Forelimb muscle (tissue), 1 donor: ENCODE results near the gene KCNH1. TPM values are rescaled to one million over a fixed set of nuclear protein-coding genes. Genes with fewer than 3 reads are reported as not detected.
A peak's percentile ranks its signal among the peaks of the same experiment; 100 is the strongest.

Experiments used
- DNase-seq: peaks from one replicate; pipeline ENCODE4 v3.0.0-alpha.2; 2013; ENCODE audit warnings: low read depth
- polyA plus RNA-seq: library from polyadenylated mRNA; unstranded; fragments of 120-200 nt; gene quantifications from one replicate; pipeline ENCODE4 v1.2.1, GENCODE V29; 2013; ENCODE audit not compliant: insufficient read length

The KCNH1 gene
- polyA plus RNA-seq, 1 donor, result 0.13 TPM

DNA sequence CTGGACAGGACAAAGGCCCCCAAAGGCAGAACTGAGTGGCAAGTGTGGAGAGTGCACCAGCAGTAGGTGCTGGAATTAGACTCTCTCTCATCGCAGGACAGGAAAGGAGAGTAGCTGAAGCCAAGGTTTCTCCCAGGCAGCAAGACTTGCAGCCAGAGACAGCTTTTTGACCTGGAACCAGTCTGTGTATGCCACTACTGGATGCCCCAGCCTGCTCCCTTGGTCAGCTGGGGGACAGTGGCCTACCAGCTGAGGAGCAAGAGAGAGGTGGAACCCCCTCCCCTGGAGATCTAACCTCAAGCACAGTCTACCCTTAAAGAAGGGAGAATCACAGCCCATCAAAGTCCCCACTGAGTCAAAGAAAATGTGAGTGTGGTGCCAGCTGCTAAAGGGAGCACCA lies 375.7 kb downstream of the KCNH1 start:
- DNase-seq, result no peak

DNA sequence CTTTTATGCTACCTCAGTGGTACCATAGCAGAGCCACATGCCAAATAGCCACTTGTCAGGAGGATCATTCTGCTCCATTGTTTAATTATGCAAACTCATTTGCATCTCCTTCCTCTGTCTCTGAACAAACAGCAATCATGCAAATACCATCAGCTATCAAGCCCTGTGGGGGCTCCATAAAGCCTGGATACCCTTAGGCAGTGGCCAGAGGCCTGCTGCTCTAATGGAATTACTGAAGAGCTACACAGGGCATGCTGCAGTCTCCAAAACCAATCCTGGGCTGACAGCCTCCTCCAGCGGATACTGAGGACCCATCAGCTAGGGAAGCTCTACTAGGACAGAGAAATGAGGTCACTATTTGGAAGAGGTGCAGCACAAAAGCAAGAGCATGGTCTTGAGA lies 376.3 kb downstream of the KCNH1 start:
- no peak for DNase-seq

DNA sequence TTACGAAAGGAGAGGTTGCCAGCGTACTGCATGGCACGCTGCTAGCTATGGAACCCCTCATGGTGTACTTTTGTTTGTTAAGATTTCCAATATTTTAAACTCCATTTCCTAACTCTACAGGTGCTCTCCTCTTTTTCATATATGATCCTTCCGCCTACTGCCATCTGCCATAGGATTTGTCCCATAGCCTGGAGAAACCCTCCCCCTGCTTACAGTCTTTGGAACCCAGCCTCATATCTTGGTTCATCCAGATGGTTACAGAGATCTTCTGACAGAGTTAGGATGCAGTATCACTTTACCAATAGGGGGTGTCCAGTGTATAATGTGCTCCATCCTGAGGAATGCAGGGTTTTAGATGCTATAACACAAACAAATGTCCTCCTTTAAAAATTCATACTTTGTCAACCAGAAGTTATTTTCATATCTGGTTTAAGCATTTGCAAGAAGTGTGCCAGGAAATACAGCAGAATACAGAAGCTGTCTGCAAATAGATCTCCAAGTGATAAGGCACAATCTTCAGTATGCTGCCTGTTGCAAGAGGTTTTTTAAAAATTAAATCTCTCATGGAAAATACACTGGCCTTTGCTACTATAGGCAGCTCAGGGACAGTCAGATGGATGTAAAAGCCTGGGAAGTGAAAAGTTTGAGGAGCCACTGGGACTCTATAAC lies 377.8 kb downstream of the KCNH1 start:
- DNase-seq, result no peak

DNA sequence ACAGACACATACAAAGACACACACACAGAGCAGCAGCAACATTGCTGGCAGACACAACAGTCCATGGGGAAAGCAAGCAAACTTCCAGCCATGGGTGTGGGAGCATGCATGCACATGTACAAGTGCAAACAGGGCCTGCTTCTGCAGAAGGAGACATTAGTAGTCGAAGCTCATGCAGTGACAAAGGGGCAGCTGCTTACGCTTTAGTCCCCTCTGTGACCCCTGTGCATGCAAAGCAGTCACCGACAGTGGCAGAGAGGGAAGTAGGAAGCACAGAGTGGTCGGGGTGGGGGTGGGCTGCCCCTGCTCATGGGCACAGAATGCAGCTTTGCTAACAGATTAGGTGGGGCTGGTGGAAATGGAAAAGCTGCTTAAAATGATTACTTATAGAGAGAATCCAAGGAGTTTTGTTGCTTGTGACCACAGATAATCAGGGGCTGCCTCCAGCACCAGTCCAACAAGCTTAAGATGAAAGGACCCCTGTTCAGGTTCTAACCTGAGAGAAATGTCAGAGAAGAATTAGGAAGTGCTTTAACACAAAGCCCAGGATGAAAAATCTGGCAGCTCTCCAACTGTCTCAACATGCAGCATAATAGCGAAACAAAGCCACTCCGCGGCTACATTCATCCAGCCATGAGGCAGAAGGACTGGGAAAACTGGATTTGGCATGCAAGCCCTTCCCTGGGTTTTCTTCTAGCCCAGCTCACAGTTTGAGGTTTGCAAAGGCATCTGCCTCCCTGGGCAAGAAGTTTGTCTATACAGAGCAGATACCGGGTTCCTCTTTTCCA lies 378.9 kb downstream of the KCNH1 start:
- DNase-seq, result no peak

DNA sequence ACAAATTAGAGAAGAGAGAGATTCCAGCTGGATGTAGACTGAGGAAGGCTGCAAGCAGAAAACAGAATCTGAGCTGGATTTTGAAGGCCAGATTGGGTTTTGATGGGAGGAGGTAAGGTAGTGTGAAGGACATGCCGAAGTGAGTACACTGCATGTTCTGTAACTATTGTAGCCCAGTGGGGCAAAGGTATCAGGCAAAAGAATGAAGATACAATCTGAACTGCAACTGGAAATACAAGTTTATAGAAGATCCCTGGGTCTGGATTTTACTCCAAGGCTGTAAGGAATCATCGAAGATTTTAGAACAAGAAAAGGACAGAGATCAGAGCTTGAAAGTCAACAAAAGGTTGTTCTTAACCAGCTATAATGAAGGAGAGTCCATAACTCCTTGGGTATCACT lies 382.0 kb downstream of the KCNH1 start:
- DNase-seq, result no peak

DNA sequence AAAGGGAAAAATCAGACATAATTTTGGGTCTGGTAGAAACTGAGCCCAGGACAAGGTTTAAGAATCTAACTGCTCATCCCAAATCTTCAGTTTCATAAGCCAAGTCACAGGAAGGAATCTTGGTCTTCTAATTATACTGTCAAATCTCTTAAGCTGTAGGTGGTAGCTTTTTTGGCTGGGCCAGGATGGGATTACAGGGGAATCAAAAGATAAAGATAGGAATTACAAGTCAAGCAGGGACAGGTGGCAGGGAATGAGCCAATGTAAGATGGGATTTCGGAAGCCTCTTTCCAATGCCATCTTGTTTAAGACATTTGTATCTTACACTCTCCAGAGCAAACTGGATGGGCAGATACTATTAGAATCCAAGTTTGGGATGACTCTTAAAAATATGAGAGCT lies 383.5 kb downstream of the KCNH1 start:
- DNase-seq, result no peak

DNA sequence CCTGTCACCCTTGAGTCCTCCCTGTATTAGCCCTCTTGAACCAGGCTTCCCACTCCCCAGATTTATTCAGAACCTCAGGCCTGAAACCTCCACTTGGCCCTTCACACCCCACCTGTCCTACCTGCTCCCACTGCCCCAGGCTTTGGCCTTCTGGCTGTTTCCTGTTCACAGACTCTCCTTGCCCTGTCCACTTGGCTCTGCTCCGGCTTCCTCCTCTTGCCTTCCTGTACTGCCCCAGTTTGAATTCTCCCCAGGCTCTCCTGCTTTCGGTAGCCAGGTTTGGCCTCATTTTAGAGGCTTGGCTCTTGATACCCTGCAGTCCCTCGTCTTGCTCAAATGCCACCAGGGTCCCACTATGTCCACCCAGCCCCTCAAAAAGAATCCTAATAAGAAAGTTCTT lies 385.2 kb downstream of the KCNH1 start:
- DNase-seq, result no peak

DNA sequence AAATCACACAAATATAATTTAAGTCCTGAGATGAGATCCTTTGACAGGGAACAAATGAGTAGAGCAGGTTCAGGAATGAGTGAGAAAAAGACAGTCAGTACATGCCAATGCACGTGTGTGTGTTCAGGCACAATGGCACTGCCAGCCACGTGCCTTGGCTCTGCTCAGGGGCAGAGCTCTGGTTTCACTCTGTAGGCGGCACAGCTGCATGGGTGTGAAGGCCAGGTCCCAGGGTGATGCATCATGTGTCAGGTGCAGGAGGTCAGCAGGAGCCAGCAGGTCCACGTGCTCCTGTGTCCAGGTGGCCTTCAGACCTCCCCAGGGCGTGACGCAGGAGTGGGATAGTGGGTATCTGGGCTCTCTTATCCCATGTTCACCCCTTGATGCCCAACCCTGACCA lies 386.1 kb downstream of the KCNH1 start:
- no peak for DNase-seq

DNA sequence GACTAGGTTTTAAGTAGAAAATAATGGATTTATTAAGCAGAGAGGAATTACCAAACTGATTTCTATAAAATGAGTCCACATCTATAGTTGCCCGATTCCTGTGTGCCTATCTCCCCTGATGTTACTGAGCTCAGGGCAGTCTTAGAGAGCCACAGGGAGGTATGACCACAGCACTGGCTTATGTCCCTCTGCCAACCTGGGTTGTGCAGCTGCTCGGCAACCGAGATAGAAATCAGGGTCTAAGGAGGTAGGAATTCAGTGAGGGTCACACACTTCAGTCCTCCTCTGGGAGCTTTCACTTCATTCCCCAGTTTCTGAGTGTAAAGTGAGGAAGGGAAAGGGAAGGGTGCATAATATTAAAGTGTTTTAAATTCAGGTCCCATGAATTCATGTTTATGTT lies 386.8 kb downstream of the KCNH1 start:
- no peak for DNase-seq

DNA sequence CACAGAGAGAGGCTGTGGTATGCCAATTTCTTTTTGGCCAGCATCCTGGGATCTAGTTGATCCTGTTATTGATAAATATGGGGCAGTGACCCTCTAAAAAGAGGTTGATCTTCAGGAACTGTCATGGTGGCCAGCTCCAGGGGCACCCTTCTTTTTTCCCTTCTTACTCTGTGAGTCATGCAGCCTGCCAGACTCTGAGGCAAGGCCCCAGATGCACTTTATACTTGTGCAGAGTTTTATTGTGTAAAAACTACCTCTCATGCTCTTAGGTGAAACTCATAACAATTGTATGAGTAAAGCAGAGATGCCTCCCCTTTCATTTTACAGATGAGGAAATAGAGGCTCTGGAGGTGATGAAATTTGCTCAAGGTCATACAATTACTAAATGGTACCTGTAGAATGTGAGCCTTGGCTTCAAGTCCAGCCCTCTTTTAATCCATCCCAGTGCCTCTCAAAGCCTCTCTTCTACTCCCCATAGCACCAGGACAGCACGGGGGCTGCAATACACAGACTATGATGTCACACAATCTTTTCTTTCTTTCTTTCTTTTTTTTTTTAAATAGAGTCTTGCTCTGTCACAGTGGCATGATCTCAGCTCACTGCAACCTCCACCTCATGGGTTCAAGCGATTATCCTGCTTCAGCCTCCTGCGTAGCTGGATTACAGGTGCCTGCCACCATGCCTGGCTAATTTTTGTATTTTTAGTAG lies 387.8 kb downstream of the KCNH1 start:
- no peak for DNase-seq

DNA sequence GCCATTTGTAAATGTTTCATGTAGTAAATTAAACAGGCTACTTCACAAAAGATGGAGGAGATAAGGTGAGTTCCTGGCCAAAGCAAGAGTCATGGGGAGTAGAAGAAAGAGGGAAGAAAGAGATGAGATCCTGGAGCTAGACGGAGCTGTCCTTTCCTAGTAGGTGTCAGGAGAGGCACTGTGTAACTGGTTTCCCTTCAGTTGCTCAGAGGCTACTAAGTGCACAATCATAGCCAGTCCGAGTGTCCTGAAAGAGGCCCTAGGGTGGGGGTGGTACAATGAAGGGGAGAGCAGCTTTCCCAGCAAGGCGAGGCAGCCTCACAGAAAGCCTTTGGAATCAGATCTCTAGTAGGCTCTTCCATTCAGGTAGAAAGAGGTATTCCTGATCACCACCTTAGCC lies 390.9 kb downstream of the KCNH1 start:
- DNase-seq, result no peak

DNA sequence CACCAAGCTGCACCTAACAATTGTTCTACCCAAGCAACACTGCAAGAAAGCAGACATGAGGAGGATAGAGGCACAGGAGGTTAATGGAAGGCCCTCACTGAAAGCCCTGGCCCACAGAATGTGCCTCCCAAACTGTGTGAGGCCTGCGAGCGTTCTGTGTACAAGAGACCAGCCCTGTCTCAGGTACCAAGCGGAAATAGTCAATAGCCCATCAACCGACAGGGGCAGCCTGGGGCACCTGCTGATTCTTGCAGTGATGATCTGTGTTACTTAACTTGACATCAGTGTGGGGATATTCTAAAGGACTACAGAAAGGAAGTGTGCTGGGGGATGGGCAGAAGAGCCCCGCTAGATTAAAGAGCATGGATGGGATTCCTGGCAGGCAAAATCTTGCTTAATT lies 392.4 kb downstream of the KCNH1 start:
- no peak for DNase-seq

DNA sequence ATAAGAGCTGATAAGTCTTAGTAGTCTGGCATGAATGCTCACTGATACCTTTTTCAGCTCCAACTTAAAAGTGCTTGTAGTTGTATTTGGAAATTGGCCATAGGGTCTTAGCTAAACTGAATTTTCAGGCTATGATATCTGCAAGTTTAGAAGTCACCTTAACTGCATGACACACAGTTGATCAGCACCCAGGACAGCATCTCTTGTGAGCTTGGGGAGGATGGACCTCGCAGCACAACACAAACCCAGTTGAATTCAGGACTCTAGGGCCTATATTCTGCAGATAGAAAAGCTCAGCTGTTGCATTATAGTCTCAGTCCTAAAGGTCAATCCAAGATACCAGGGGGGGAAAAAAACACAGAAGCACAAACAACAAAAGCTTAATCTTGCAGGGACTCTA lies 394.3 kb downstream of the KCNH1 start:
- DNase-seq, result no peak

DNA sequence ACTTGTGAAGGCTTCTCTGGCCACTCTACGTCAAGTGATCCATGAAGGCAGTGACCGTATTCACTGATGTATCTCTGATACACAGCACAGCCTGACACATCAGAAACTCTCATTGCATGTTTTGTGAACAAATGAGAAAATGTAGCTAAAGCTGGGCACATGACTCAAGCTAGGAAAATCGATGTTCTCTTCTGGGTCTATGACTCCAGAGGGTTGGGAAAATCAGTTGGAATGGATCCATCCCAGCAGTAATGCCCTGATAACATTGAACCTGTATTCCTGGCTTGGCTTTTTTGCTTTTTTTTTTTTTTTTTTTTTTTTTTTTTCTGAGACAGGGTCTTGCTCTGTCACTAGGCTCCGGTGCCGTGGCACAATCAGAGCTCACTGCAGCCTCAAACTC lies 395.7 kb downstream of the KCNH1 start:
- DNase-seq, result no peak

DNA sequence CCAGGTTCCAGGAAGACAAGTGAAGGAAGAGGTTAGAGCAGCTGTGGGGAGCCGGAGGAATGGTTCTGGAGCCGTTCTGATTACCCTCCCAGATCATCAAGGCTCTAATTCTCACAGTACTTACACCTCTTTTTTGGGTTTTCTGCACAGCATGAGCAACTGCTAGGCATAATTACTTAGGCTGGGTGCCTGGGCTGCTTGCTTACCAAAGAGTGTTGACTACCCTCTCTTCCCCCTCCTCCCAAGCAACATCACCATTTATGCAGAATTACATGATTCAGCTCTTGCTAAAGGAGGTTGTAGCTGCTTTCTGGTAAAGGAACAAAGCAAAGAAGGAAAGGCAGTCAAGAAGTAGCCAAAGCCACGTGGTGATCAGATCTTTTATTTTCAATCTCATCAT lies 397.2 kb downstream of the KCNH1 start:
- DNase-seq, result no peak

DNA sequence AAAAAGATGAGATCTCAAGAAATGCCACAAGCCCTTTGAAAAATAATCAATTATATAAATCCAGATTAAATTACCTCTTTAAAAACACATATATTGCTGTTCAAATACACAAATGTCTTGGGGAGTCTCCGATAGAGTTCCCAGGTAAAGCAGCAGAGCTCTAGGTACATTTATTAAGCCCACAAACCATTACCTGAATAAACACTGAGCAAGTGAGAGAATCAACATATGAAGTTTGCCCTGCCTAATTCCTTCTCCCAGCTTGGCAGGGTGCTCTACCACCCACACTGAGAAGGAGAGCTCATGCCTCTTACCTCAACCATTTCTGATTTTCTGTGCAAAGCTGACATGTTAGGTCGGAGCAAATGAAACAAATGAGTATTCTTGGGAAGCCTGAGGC lies 402.4 kb downstream of the KCNH1 start:
- DNase-seq, result no peak

DNA sequence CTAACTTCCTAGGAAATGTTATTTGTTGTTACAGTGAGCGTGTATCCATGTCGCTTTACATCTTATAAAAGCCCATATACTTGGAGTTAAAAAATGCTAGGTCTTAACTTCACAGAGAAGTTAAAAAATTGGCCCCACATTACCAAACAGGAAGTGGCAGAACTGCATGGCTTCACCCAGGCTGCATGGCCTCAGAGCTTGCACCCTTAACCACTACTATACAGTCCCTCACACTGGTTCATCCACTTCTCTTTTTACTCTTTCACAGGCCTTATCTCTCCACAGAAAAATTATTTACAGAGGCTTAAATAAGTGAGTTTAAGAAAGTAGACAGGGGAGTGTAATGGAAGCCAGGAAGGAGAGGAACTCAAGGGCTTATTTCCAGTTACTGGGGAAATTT lies 402.8 kb downstream of the KCNH1 start:
- DNase-seq, result no peak

DNA sequence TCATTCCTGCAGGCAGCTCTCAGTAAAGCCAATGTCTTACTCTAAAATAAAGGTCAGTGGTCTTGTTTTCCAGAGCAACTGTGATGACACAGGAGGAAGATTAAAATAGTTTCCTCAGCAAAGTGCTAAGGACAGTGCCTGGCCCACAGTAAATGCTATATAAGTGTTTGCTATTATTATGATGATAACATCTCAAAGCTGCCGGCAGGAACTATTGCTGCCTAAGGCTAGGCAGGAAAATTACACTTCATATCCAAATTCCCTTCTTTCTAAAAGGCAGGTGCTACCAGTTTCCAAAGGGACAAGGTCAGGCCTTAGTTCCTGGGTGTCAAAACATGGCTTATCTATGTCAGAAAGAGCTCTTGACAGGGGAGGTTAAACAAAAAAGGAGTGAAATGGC lies 403.9 kb downstream of the KCNH1 start:
- no peak for DNase-seq

DNA sequence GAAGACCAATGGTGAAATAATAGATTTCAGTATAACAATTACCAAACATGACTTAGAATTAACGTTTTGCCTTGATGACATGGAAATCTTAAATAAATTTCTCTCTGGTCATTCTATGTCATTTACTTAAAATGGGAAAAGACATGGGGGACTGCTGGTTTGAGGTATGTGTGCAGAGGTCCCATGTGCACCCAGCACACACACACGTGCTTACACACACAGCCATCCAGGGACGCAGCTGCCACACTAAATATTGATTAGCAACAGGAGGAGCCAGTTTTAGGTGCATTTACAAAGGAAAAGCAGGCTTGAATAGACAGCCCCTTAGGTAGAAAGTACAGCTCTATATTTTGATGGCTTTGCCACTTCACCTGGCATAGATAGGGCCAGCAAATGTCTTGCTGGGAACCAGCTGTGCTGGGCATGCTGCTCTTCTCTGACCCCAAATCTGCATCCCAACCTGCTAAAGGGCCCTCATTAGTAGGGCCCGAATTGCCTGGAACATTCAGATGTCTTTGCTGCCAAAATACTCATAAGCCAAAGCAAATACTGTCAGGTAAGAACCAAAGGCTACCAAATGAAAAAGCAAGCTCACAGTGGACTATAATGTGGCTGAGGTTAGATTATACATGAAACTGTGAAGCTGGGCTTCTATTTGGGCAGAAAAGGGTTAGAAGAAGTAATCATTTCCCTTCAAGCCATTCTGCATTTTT lies 405.4 kb downstream of the KCNH1 start:
- no peak for DNase-seq

DNA sequence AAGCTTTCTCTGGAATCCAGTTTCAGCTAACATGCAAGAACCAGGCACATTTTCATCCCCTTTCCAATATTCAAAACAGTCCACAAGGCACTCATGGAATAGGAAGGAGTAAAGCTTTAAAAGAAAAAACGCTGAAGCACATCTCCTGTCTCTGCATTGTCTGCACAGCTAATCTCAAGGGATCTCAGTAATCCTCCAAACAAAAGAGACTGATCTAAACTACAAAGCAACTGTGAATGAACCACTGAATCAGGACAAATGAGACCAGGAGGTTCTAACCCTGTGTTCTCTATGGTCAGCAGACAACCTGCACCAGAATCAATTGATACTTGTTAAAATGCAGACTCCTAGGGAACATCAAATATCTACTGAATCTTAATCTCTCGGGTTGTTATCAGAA lies 406.2 kb downstream of the KCNH1 start:
- DNase-seq, result no peak

DNA sequence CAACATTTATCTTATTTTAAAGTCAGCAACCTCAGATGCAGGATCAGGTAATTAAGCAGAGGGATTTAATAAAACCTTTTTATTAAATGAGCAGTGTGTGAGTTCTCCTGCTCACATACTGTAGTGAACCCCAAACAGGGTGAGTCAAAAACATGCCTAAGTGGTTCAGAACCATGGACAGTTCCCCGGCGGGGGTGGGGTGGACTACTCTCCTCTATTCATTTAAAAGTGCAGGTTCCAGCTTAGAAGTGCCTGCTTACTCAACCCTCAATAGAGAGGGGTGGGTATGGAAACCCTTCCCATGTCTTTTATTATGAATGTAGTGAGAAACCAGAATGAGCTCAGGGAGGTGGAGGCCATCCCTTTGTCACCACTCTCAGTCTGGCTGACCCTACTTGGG lies 407.3 kb downstream of the KCNH1 start:
- peak; percentile 5 for DNase-seq

DNA sequence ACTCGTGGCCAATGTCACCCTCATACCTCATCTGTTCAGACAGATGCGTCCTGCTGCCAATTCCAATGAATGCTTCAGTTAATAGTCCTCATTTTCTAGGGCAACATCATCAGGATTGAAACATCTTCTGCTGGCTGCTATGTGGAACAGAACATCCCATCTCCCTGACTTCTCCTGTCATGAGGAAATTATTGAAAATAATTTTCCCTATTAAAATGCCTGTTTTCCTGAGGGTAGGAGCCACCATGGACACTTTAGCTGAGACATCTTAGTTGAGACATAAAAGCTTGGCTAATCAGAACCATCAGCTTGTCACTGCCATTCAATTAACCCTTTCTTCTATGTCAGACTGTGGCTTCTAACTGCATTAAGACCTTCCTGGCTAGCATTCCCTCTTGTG lies 409.2 kb downstream of the KCNH1 start:
- no peak for DNase-seq
